Measurements from ENCODE around the gene ASAP3.

ASAP3 gene

DNA sequence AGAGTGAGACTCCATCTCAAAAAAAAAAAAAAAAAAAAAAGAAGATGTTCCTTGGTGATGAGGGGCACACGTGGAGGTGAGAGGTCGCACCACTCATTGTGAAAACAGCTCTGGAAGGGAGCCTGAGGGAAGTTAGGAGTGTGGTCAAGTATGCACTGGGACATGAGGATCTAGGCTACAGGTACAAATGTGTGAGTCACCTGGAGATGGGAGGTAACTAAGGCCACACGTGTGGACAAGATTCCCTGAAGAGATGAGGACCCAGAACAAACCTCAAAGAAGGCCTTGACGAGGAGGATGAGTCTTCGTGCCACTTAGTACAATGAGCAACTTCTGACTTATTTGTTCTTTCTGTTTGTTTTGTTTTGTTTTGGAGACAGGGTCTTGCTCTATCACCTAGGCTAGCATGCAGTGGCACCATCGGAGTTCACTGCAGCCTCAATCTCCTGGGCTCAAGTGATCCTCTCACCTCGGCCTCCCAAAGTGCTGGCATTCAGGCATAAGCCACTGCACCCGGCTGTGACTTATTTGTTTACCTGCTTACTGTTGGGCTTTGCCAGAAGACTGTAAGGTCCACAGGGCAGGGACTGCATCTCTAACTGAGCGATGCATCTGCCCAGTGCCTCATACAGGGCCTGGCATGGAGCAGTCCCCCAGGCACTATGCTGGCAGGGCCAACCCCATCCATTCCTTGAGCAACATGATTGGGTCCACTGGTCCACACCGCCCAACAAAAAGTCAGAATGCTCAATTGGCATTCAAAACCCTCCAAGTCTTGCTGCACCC is 6.4 kb downstream of the ASAP3 start:
- no peak for DNase-seq

GRCh38 chr1:23475641-23476040 is 8.3 kb downstream of the ASAP3 start:
- DNase-seq, result no peak

GRCh38 chr1:23475134-23475628 is 8.8 kb downstream of the ASAP3 start:
- DNase-seq, result no peak

- no peak for DNase-seq
These were observed 10.8 kb downstream of the ASAP3 start for GRCh38 chr1:23473037-23473800.

- no peak for DNase-seq
These were observed 11.5 kb downstream of the ASAP3 start for GRCh38 chr1:23472351-23473036.

DNA sequence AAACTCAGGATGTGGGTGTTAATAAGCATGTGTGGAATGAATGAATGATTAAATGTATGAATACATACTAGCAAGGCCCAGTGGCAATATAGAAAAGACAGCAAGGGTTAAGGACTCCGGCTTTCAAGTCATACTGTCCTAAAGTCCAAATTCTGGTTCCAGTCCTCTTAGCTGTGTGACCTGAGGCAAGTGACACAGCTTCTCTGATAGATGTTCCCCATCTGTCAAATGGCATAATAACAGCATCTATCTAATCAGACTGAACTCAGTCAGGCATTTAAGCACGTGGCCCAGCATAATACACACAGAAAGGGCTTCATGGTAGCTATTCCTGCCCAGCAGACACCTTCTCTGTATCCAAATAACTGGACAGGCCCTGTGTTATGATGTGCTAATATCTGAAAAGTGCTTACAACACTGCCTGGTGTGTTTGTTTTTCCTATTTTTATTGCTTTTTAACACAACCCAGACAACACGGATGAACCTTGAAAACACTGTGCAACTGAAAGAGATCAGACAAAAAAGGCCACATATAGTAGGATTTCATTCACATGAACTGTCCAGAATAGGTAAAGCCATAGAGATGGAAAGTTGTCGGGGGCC is 12.4 kb downstream of the ASAP3 start:
- DNase-seq, result no peak

DNA sequence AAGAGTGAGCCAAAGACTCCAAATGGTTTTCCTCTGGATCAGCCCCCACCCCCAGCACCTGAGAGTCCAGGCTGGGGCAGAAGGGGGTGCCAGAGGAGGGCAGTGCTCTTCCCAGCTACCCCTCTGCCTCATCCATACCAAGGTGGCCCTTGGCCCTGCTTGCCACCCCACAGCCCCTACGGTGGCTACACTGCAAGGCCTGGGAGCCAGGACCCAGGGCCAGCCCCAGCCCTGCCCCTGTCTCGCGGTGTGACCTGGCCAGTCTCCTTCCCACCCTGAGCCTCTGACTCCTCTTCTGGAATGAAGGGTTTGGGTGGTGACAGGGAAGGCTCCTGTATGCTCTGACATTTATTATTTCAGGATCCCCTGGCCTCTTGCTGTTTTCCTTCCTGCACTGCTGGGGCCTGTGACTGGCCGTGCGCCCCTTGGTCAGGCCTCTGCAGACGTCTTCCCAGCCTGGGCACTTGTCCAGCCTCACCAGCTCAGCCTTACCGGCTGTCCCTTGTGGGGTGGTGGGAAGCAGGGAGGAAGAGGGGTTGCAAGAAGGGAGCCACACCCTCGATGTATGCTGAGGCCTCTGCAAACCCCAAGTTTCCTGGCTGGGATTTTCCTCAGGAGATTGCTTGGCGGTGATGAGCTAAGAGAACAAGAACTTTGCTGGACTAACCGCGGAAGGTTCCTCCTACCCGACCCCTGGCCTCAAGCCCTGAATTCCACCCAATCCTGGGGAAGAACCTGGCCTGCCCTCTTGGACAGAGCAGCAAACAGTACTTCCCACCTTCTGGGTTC is 13.5 kb downstream of the ASAP3 start:
- DNase-seq, result no peak

- no peak for DNase-seq
These were observed 14.5 kb downstream of the ASAP3 start for GRCh38 chr1:23469372-23469982.

- DNase-seq, result no peak
These were observed 17.5 kb downstream of the ASAP3 start for GRCh38 chr1:23466423-23466989.

DNA sequence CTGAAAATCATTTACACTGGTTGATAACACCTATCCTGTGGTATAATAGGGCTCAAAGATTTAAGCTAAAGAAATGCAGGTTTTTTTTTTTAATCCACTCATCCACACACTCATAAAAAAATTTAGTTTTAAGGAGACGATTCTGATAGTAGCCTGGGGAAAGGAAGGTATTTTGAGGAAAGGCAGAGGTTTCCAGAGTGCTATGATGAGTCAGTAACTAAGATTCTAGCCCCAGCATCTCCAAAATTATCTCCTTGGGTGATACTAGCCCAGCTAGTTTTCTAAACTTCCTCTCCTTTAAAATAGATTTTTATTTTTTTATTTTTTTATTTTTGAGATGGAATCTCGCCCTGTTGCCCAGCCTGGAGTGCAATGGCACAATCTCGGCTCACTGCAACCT is 20.7 kb downstream of the ASAP3 start:
- DNase-seq, result no peak

- DNase-seq, result no peak
These were observed 21.2 kb downstream of the ASAP3 start for GRCh38 chr1:23462766-23463165.

- DNase-seq, result no peak
These were observed 22.9 kb downstream of the ASAP3 start for GRCh38 chr1:23461050-23461449.

GRCh38 chr1:23460519-23460918 is 23.5 kb downstream of the ASAP3 start:
- DNase-seq, result no peak

- no peak for DNase-seq
These were observed 24.6 kb downstream of the ASAP3 start for GRCh38 chr1:23459338-23459757.

DNA sequence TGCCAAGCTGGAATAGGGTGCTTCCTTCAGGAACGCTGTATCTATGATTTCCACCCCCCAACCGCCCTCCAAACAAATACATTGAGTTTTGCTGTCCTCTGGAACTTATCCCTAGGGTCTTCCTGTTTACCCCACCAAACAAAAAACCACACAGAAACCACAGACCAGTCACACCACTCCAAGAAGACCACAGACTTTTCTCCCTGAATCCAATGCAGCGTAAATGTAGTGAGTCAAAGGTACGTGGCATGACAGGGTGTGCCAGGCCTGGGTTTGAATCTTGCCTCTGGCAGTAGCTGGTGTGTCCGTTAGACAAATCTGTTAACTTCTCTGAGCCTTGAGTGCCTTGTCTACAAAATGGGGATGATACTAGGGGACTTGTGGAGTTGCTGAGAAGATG is 27.8 kb downstream of the ASAP3 start:
- no peak for DNase-seq

- DNase-seq, result no peak
These were observed 30.5 kb downstream of the ASAP3 start for GRCh38 chr1:23453455-23454000.

DNA sequence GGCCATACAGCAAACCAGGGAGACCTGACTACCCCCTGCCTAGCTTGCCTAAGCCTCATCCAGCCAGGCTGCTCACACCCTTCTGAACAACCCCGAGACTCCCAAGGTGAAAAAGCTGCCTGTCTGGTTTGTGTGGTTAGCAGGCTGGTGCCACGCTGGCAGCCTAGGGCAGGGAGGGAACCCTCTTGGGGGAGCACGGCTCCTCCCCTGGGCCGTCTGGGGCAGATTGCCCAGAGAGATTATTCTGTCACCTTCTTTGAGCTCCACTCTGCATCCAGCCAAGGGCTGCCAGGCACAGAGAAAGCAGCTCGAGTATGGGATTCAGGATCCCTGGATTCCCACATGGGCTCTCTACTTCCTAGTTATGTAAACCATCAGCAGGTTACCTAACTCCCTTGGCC is 32.0 kb downstream of the ASAP3 start:
- peak; percentile 58 for DNase-seq

DNA sequence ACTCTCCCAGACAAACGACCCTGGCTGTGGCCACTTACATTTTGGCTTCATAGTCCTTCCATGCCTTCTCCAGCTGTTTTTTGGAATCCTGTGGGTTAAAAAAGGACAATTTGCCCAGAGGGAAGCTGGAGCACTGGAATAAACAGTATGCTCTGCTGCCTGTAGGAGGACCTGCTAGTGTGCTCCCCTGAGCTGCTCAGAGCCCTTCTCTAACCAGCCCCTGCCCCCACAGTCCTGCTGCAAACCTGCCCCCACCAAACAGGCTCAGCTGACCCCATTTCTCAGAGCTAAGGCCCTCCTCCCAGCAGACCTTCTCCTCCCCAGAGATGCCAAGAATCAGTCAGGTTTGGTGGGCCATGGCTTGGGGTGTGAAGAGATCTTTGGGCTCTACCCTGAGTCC is 32.5 kb downstream of the ASAP3 start:
- no peak for DNase-seq

DNA sequence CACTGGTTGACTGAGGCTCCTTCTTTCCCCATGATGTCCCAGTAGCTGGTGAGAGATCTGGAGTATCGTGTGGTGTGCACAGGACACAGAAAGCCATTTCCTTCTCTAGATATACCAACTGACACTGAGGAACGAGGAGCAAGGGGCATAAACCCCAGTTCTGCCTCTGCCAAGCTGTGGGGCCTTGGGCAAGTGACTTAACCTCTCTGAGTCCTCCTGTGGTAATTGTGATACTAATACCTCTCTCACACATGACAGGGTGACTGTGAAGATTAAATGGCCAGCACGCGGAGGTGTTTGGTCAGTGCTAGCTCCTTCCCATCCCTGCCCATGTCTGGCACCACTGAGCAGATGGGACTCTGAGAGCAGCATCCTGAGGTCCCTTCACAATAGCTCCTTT is 33.1 kb downstream of the ASAP3 start:
- DNase-seq, result no peak

DNA sequence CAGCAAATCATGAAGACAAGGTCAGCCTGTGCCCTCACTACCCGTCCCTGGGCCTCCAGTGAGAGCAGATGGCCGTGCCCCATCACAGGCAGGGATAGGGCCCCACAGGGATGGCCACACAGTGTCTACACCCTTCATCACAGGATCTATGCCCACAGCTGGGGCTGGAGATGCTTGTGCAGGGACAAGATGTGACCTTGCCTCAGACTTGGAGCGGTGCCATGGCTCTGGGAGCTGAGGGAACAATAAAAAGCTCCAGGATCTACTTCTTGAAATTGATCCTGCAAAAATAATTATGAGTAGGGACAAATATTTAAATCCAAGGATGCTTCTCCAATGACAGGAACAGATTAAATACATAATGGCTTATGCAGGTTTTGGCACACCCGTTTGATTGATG is 34.0 kb downstream of the ASAP3 start:
- no peak for DNase-seq

DNA sequence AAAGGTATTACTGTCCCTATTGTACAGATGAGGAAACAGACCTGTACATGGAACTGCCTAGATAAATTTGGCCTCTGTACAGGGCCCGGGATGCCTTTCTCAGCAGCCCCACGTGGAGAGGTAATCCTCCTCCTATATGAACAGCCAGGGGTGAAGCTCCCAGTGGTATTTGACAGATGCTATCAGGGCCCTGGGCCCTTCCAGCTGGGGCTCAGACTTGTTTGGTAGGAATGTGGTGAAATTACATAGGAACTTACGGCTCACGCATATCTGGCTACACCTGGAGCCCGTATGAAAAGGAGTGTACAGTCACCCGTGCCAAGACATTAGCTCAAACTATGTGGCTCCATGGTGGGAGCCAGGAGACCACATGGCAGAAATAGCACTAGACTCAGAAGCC is 34.7 kb downstream of the ASAP3 start:
- no peak for DNase-seq

Data from activated CD8-positive, alpha-beta memory T cell treated with anti-CD3 and anti-CD28 coated beads for 24 hours (primary cell).